Nephron (organoid): ENCODE data around the gene ABHD17B.
A peak's percentile ranks its signal among the peaks of the same experiment; 100 is the strongest.

Source experiments
- H3K27ac Mint-ChIP-seq, 3 experiments: 2 replicates each; pipeline ENCODE4 v1.8.0; 2020; ENCODE audit warnings: mixed read lengths in 3 of 3, mild to moderate bottlenecking in 2 of 3, moderate library complexity in 1 of 3
- H3K27me3 Mint-ChIP-seq: 2 replicates; pipeline ENCODE4 v1.8.0; 2021; ENCODE audit warnings: low read depth, mild to moderate bottlenecking, moderate library complexity, mixed read lengths
- H3K36me3 Mint-ChIP-seq: 2 replicates; pipeline ENCODE4 v1.8.0; 2020; ENCODE audit warnings: low read depth, mixed read lengths
- H3K4me1 Mint-ChIP-seq: 2 replicates; pipeline ENCODE4 v1.8.0; 2020; ENCODE audit warnings: mixed read lengths
- H3K4me3 Mint-ChIP-seq, 3 experiments: 2 replicates each; pipeline ENCODE4 v1.8.0; 2020; ENCODE audit warnings: mild to moderate bottlenecking in 3 of 3, mixed read lengths in 3 of 3, moderate library complexity in 2 of 3
- H3K9me3 Mint-ChIP-seq: 2 replicates; pipeline ENCODE4 v1.8.0; 2020; ENCODE audit warnings: mixed read lengths
- CTCF ChIP-seq, 3 experiments: fragments of 200-600 bp; sonication (generic); IDR thresholded peaks; one replicate each; pipeline ENCODE4 v1.5.0; 2021; ENCODE audit warnings: antibody characterized with exemption in 3 of 3; ENCODE audit not compliant: unreplicated experiment in 3 of 3

Gene ABHD17B

GRCh38 chr9:71920456-71921189 lies 9.6 kb upstream of the ABHD17B start:
- TF ChIP-seq CTCF (IDR thresholded peaks at IDR 0.05; ENCODE audit: unreplicated experiment in 3 of 3): no peak
- Mint-ChIP-seq H3K27ac (no peak overlapping the region), H3K4me3 (no peak overlapping the region), H3K4me1 (peaks cover 14% of the 10 kb centered on the region), H3K9me3 (no peaks in the 10 kb centered on the region), H3K36me3 (peaks cover 31% of the 10 kb centered on the region), H3K27me3 (no peaks in the 10 kb centered on the region)

GRCh38 chr9:71918419-71918818 lies 7.4 kb upstream of the ABHD17B start:
- H3K27ac Mint-ChIP-seq: no peak overlapping the region

GRCh38 chr9:71916834-71917534 lies 6.0 kb upstream of the ABHD17B start:
- H3K27ac Mint-ChIP-seq: no peak overlapping the region
- no peak overlapping the region for H3K4me3 Mint-ChIP-seq
- peaks cover 25% of the 10 kb centered on the region for H3K36me3 Mint-ChIP-seq
- H3K9me3 Mint-ChIP-seq: no peaks in the 10 kb centered on the region
- H3K27me3 Mint-ChIP-seq: no peaks in the 10 kb centered on the region
- H3K4me1 Mint-ChIP-seq: peaks cover 33% of the 10 kb centered on the region
- no peak for TF ChIP-seq CTCF (IDR thresholded peaks at IDR 0.05; ENCODE audit: unreplicated experiment in 3 of 3)

More at GRCh38 chr9:71918419-71918818, 7.4 kb upstream of the ABHD17B start:
- TF ChIP-seq CTCF (IDR thresholded peaks at IDR 0.05; ENCODE audit: unreplicated experiment in 3 of 3): no peak
- Mint-ChIP-seq H3K4me1 (peaks cover 21% of the 10 kb centered on the region), H3K27me3 (no peaks in the 10 kb centered on the region), H3K4me3 (no peak overlapping the region), H3K9me3 (no peaks in the 10 kb centered on the region), H3K36me3 (peaks cover 31% of the 10 kb centered on the region)

GRCh38 chr9:71915495-71915894 lies 4.5 kb upstream of the ABHD17B start:
- Mint-ChIP-seq H3K4me1 (peaks cover 39% of the 10 kb centered on the region), H3K4me3 (no peak overlapping the region)
- no peak for TF ChIP-seq CTCF (IDR thresholded peaks at IDR 0.05; ENCODE audit: unreplicated experiment in 3 of 3)

GRCh38 chr9:71911908-71912335 lies 929 bp upstream of the ABHD17B start:
- TF ChIP-seq CTCF (IDR thresholded peaks at IDR 0.05; ENCODE audit: unreplicated experiment in 3 of 3): no peak
- peaks cover 64% of the 10 kb centered on the region for H3K4me1 Mint-ChIP-seq
- no peaks in the 10 kb centered on the region for H3K27me3 Mint-ChIP-seq
- peaks cover 1% of the 10 kb centered on the region for H3K36me3 Mint-ChIP-seq
- H3K27ac Mint-ChIP-seq: peak overlapping the region; percentile 93 to 98 (median 96)
- peak overlapping the region; percentile 96 to 98 (median 97) for H3K4me3 Mint-ChIP-seq
- no peaks in the 10 kb centered on the region for H3K9me3 Mint-ChIP-seq

More at GRCh38 chr9:71915495-71915894, 4.5 kb upstream of the ABHD17B start:
- H3K36me3 Mint-ChIP-seq: peaks cover 25% of the 10 kb centered on the region
- no peaks in the 10 kb centered on the region for H3K9me3 Mint-ChIP-seq
- H3K27me3 Mint-ChIP-seq: no peaks in the 10 kb centered on the region
- H3K27ac Mint-ChIP-seq: no peak overlapping the region
